Body of pancreas (tissue), 4 donors: ENCODE results near the gene GDF11.

Experiments used
- CTCF ChIP-seq, 7 experiments: fragments of 450-650 bp in 4 of 7; fragments of 200-600 bp in 3 of 7; sonication (generic) in 3 of 7; IDR thresholded peaks; one replicate each; pipeline ENCODE4 v1.5.1; 2016 to 2019; ENCODE audit warnings: antibody characterized with exemption in 7 of 7
- POLR2A ChIP-seq, 3 donors: fragments of 450-650 bp; IDR thresholded peaks; one replicate each; pipeline ENCODE4 v1.6.1; 2016; ENCODE audit warnings: antibody characterized with exemption in 3 of 3, mild to moderate bottlenecking in 2 of 3

GRCh38 chr12:55789893-55790292 is 47.0 kb downstream of the GDF11 start:
- TF ChIP-seq CTCF (IDR thresholded peaks at IDR 0.05) (no peak), POLR2A (IDR thresholded peaks at IDR 0.05) (no peak)
